ENCODE results near the gene HSPB2.

DNA sequence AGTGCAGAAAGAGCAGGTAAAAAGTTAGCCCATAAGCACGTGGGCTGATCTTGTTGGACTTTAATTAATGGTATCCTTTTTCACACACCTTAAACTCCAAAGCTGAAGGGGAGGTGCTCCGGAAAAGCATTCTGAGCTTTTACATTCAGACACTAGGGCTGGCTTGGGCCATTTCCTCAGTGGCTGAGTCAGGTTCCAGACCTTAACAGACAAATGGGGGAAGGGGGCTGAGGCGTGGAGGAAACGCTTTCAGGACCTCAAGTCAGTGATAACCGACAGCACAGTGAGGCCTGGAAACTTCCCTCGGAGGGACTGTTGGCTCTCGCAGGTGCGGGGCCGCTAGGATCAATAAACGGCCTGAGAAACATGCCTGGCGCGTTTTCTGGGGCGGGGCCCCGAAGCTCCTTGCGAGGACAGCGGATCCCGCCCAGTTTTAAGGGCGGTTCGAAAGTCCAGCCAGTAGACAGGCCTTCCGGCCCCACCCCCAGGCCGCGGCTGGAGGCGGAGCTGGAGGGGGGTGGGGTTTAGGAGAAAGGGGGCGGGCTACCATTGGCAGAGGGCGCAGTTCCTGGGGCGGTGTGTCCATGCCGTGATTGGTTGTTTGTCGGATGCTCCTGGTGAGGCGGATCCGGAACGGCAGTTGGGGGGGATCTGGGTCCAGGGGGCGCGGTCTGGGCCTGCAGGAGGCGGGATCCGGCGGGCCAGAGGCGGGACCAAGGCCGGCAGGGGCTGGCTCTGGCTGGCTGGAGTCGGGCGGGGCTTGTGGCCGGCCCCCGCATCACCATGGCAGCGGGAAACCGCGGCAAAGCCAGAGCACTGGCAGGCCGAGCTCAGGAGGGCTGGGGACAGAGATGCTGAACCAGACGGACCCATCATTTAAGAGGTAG, 14.2 kb downstream of the HSPB2 start:
- TF ChIP-seq CTCF (IDR thresholded peaks at IDR 0.05) (peak in 2 of 4 experiments; percentile 44 to 47), POLR2AphosphoS5 (IDR thresholded peaks at IDR 0.05) (peak; percentile 45), POLR2A (IDR thresholded peaks at IDR 0.05) (peak; percentile 37 to 38)

Measured in gastroesophageal sphincter (tissue), 3 donors.